MM.1S (cell line): ENCODE measurements around the gene AEN.
A peak's percentile ranks its signal among the peaks of the same experiment; 100 is the strongest.

Experiments
- DNase-seq: peaks from one replicate; pipeline ENCODE4 v3.0.0-alpha.2; 2015
- H2AFZ ChIP-seq: fragments of 300-600 bp; sonication (generic); 2 replicates; pipeline ENCODE4 v1.6.0; 2016; ENCODE audit warnings: antibody characterized with exemption, low read length
- H3F3A ChIP-seq: fragments of 300-600 bp; sonication (generic); 2 replicates; pipeline ENCODE4 v1.6.1; 2016; ENCODE audit warnings: mild to moderate bottlenecking, antibody characterized with exemption, low read length, moderate library complexity, mixed read lengths; ENCODE audit not compliant: insufficient read depth
- H3K27ac ChIP-seq: fragments of 300-600 bp; sonication (generic); 2 replicates; pipeline ENCODE4 v1.5.1; 2016; ENCODE audit warnings: mild to moderate bottlenecking, low read length
- H3K27me3 ChIP-seq: fragments of 300-600 bp; sonication (generic); replicated peaks from 2 replicates; pipeline ENCODE4 v1.6.0; 2016; ENCODE audit warnings: low read length; ENCODE audit not compliant: insufficient read depth
- H3K36me3 ChIP-seq: fragments of 300-600 bp; sonication (generic); replicated peaks from 2 replicates; pipeline ENCODE4 v1.6.1; 2016; ENCODE audit warnings: mild to moderate bottlenecking, low read length, mixed read lengths; ENCODE audit not compliant: insufficient read depth
- H3K4me1 ChIP-seq: fragments of 300-600 bp; sonication (generic); 2 replicates; pipeline ENCODE4 v1.6.1; 2016; ENCODE audit warnings: low read length, mixed read lengths
- H3K4me2 ChIP-seq: fragments of 300-600 bp; sonication (generic); 2 replicates; pipeline ENCODE4 v1.6.0; 2016; ENCODE audit warnings: low read depth, low read length
- H3K4me3 ChIP-seq: fragments of 300-600 bp; sonication (generic); 2 replicates; pipeline ENCODE4 v1.5.1; 2016; ENCODE audit warnings: low read length, mixed read lengths
- H3K79me2 ChIP-seq: fragments of 300-600 bp; sonication (generic); 2 replicates; pipeline ENCODE4 v1.6.1; 2016; ENCODE audit warnings: mixed run types, low read length, mixed read lengths
- H3K9ac ChIP-seq: fragments of 300-600 bp; sonication (generic); 2 replicates; pipeline ENCODE4 v1.6.1; 2016; ENCODE audit warnings: low read length, mixed read lengths
- H3K9me2 ChIP-seq: fragments of 300-600 bp; sonication (generic); replicated peaks from 2 replicates; pipeline ENCODE4 v1.6.1; 2016; ENCODE audit warnings: mild to moderate bottlenecking, low read length, mixed read lengths; ENCODE audit not compliant: insufficient read depth
- H3K9me3 ChIP-seq: fragments of 300-600 bp; sonication (generic); replicated peaks from 2 replicates; pipeline ENCODE4 v1.6.1; 2016; ENCODE audit warnings: mild to moderate bottlenecking, low read length, mixed read lengths; ENCODE audit not compliant: insufficient read depth
- H4K20me1 ChIP-seq: fragments of 300-600 bp; sonication (generic); 2 replicates; pipeline ENCODE4 v1.6.1; 2016; ENCODE audit warnings: mild to moderate bottlenecking, low read length, moderate library complexity, mixed read lengths; ENCODE audit not compliant: insufficient read depth
- EZH2 ChIP-seq: fragments of 300-600 bp; sonication (generic); optimal IDR thresholded peaks from 2 replicates; pipeline ENCODE3; 2017; ENCODE audit warnings: low read depth, mild to moderate bottlenecking, antibody characterized with exemption, low read length, mixed read lengths
- EZH2phosphoT487 ChIP-seq: fragments of 300-600 bp; sonication (generic); IDR thresholded peaks from 2 replicates; pipeline ENCODE4 v1.6.1; 2018; ENCODE audit warnings: antibody characterized with exemption, low read length
- TF ChIP-seq, protein P1 (sequence below): fragments of 300-600 bp; sonication (generic); IDR thresholded peaks from 2 replicates; pipeline ENCODE4 v1.5.1; 2016; ENCODE audit warnings: antibody characterized with exemption, low read length, mixed read lengths

The AEN gene

DNA sequence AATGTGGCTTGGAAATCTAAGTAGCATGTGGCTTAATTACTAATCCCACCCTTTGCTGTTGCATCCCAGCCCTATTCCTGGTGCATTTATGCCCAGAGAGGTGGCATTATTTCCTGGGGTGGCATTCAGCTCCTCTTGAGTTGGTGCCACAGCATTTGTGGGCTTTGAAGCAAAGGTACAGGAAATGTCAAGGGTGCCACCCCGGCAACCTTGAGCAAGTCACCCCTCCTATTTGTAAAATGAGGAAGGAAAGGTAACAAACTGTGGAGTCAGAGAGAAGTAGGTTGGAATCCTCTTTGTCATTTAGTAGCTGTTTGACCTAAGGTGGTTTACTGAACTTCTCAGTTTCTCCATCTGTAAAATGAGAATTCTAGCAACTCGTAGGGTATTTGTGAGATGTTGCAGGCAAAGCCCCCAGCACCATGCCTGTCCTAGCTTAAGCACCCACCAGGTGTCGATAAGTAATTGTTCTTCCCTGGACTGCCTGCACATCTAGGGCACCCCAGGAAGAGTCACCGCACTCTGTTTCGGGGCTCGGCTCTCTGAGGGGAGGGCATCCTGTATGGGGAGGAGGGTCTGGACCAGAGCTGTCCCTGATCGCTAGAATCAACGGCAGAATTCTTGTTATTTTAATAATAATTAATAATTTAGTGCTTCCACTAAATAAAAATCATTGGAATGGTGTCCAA lies 34.8 kb downstream of the AEN start:
- Histone ChIP-seq H2AFZ (no peak overlapping the region), H3K4me3 (no peak overlapping the region), H3K9me3 (no peaks in the 10 kb centered on the region), H3K9me2 (no peaks in the 10 kb centered on the region), H3K4me2 (no peak overlapping the region), H3K4me1 (peaks cover 21% of the 10 kb centered on the region), H3K27ac (peak overlapping the region; percentile 96; the same call in 1 of the 2 replicates), H3K79me2 (no peaks in the 10 kb centered on the region), H4K20me1 (no peaks in the 10 kb centered on the region), H3K27me3 (no peaks in the 10 kb centered on the region), H3K9ac (no peak overlapping the region), H3F3A (peaks cover 33% of the 10 kb centered on the region), H3K36me3 (no peaks in the 10 kb centered on the region)
- no peak for TF ChIP-seq EZH2
- TF ChIP-seq EZH2phosphoT487 = no peak
- TF ChIP-seq, protein P1, sequence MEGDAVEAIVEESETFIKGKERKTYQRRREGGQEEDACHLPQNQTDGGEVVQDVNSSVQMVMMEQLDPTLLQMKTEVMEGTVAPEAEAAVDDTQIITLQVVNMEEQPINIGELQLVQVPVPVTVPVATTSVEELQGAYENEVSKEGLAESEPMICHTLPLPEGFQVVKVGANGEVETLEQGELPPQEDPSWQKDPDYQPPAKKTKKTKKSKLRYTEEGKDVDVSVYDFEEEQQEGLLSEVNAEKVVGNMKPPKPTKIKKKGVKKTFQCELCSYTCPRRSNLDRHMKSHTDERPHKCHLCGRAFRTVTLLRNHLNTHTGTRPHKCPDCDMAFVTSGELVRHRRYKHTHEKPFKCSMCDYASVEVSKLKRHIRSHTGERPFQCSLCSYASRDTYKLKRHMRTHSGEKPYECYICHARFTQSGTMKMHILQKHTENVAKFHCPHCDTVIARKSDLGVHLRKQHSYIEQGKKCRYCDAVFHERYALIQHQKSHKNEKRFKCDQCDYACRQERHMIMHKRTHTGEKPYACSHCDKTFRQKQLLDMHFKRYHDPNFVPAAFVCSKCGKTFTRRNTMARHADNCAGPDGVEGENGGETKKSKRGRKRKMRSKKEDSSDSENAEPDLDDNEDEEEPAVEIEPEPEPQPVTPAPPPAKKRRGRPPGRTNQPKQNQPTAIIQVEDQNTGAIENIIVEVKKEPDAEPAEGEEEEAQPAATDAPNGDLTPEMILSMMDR = no peak
- no peak for DNase-seq

DNA sequence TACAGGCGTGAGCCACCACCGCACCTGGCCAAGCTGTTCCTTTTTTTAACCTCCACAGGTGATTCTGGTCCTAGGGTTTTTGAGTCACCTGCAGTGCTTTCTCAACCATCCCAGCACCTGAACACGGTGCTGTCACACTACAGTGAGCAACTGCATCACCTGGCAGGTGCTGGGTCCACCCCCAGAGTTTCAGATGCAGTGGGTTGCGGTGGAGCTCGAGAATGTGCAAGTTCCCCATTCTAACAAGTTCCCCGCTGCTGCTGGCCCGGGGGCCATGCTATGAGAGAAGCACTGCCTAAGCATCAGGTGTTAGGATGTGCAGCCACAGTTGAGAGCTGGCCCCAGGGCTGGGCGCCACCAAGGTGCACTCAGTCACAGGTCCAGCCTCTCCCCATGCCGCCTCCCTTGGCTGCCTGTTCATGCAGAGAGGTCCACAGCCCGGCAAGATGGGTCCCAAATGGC lies 35.7 kb downstream of the AEN start:
- H3K9me3 ChIP-seq = no peaks in the 10 kb centered on the region
- H3K79me2 ChIP-seq = no peaks in the 10 kb centered on the region
- peak overlapping the region; percentile 25; the same call in 1 of the 2 replicates for H3K4me3 ChIP-seq
- peaks cover 33% of the 10 kb centered on the region for H3F3A ChIP-seq
- DNase-seq = peak; percentile 98
- peak overlapping the region; percentile 96 for H3K27ac ChIP-seq
- no peaks in the 10 kb centered on the region for H4K20me1 ChIP-seq
- peak overlapping the region; percentile 59 for H3K9ac ChIP-seq
- no peaks in the 10 kb centered on the region for H3K27me3 ChIP-seq
- 0 out of 2 replicates have a peak overlapping the region, but pooled peaks have one; percentile 28 for H2AFZ ChIP-seq
- H3K9me2 ChIP-seq = no peaks in the 10 kb centered on the region
- TF ChIP-seq, protein P1 = no peak
- TF ChIP-seq EZH2 (no peak), EZH2phosphoT487 (no peak)
- no peaks in the 10 kb centered on the region for H3K36me3 ChIP-seq
- H3K4me2 ChIP-seq = peak overlapping the region; percentile 68; the same call in 1 of the 2 replicates
- peaks cover 21% of the 10 kb centered on the region for H3K4me1 ChIP-seq

DNA sequence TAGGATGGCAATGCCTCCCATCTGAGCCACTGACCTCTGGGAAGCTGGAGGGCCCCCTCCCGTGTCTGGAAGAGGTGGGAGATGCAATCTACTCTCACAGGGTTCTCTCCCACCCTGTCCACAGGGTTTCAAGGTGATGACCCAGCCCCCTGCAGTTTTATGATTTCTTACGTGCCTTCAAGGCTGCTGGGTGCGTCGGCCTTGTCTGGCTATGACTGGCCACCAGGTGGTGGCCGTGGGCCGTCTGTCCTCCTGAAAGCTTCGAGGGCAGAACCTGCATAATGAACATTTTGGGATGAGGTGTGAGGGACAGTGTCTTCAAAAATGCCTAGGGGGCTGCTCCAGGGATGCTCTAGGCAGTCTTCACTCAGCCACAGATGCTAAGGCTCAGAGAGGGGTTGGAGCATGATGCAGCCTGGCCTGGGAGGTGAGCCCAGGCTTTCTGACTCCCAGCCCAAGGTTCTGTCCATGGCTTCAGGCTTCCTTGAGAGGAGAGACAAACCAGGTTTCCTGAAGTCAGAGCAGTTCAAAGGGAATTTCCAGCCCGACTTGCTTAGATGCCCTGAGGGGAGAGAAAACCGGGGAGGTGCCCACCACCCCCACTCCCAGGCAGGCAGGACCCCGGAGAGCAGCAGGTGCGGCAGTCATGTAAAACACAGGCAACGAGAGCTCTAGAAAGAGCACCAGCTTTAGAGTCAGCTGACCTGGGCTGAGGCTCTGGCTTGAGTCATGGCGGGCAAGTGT lies 36.4 kb downstream of the AEN start:
- Histone ChIP-seq H2AFZ (peak overlapping the region; percentile 28; the same call in 1 of the 2 replicates), H3K27ac (peak overlapping the region; percentile 96), H3K4me1 (peaks cover 21% of the 10 kb centered on the region), H4K20me1 (no peaks in the 10 kb centered on the region), H3K9me2 (no peaks in the 10 kb centered on the region), H3K27me3 (no peaks in the 10 kb centered on the region), H3K36me3 (no peaks in the 10 kb centered on the region), H3K9me3 (no peaks in the 10 kb centered on the region), H3K4me2 (peak overlapping the region; percentile 68), H3K9ac (peak overlapping the region; percentile 59), H3F3A (peaks cover 33% of the 10 kb centered on the region), H3K79me2 (no peaks in the 10 kb centered on the region), H3K4me3 (peak overlapping the region; percentile 25; the same call in 1 of the 2 replicates)
- peak; percentile 68 for DNase-seq
- TF ChIP-seq, protein P1 = peak; percentile 87
- TF ChIP-seq EZH2phosphoT487 = no peak
